Measurements from ENCODE around the gene FCHSD1. TPM values are rescaled to one million over a fixed set of nuclear protein-coding genes. Genes with fewer than 3 reads are reported as not detected.

The FCHSD1 gene
- total and polyA plus RNA-seq, 10 of the 15 experiments (the other 5 are each of a cell fraction or from before 2014, with no cell fraction given): 0.97 to 22.8 (median 10.7) TPM

GRCh38 chr5:141641634-141642267, 9.5 kb downstream of the FCHSD1 start (continued):
- no peak for TF ChIP-seq ZBTB40 (IDR thresholded peaks at IDR 0.05; ENCODE audit: borderline replicate concordance)
- no peak for TF ChIP-seq BRCA1 (IDR thresholded peaks at IDR 0.05; ENCODE audit: low read depth, low read length)
- no peak for TF ChIP-seq NBN (IDR thresholded peaks at IDR 0.05)

GRCh38 chr5:141640698-141641097, 10.5 kb downstream of the FCHSD1 start:
- H3K9me3 ChIP-seq (replicated peaks; ENCODE audit: control insufficient read depth, insufficient read depth, low read length): no peaks in the 10 kb centered on the region
- POLR2A ChIA-PET: no interaction called here
- no peak for ATAC-seq
- intact Hi-C loops (cut with micrococcal nuclease; ENCODE audit: unreplicated experiment) (no loop called here), in situ Hi-C loops (cut with MboI) (no loop called here)
- 92% methylated on average over 9 of the region's 9 CpGs for WGBS (ENCODE audit: insufficient coverage, insufficient replicate concordance, low lambda C conversion rate, missing lambda C conversion rate)
- no peak overlapping the region for H3K27ac ChIP-seq (ENCODE audit: control insufficient read depth, insufficient read depth)
- RAD21 ChIA-PET (ENCODE audit: unreplicated experiment): interaction anchor here (3.5 kb wide), 1 partner anchor 49 kb away, joined by 22 read pairs; no protein-coding TSS in a partner anchor
- SMC1A ChIA-PET (ENCODE audit: uncharacterized antibody, unreplicated experiment): interaction anchor here (1.1 to 2.2 kb wide), 2 partner anchors 10 to 38 kb away, joined by 3 to 7 read pairs; no protein-coding TSS in a partner anchor
- BruUV-seq (replicated peaks): no TSS peak
- no peak for FAIRE-seq
- DNase-seq (ENCODE audit: low read depth, low spot score): no peak
- H3K4me3 ChIP-seq: no peak overlapping the region
- no peak overlapping the region for H3K4me2 ChIP-seq (ENCODE audit: control insufficient read depth, insufficient read depth)
- no peaks in the 10 kb centered on the region for H3K27me3 ChIP-seq (replicated peaks in 1 of 2; ENCODE audit: control insufficient read depth in 2 of 2, insufficient read depth in 2 of 2, low read length in 1 of 2)
- H3K9ac ChIP-seq (ENCODE audit: control insufficient read depth, insufficient read depth, low read length): no peak overlapping the region
- no peak for TF ChIP-seq HDGF (IDR thresholded peaks at IDR 0.05)
- TF ChIP-seq POLR2A (IDR thresholded peaks at IDR 0.05; ENCODE audit: low read depth, low read length): peak; percentile 35; the same call in 1 of the 2 replicates
- no peaks in the 10 kb centered on the region for H4K20me1 ChIP-seq (ENCODE audit: control insufficient read depth, insufficient read depth)
- no peak overlapping the region for H2AFZ ChIP-seq (ENCODE audit: control insufficient read depth, low read depth, low read length)
- CTCF ChIA-PET: interaction anchor here (1.4 to 2.1 kb wide), 3 partner anchors 17 to 49 kb away, joined by 4 to 6 read pairs (median 6); no protein-coding TSS in a partner anchor
- peaks cover 18% of the 10 kb centered on the region for H3K4me1 ChIP-seq (ENCODE audit: control insufficient read depth, insufficient read depth, low read length)
- H3K36me3 ChIP-seq (ENCODE audit: control insufficient read depth in 2 of 2, insufficient read depth in 2 of 2, low read length in 1 of 2): no peaks in the 10 kb centered on the region; a peak in 2 of 4 replicates
- H3K79me2 ChIP-seq (ENCODE audit: control insufficient read depth, insufficient read depth, low read length): peaks cover 21% of the 10 kb centered on the region
